ENCODE results near the gene PPP1R9B.

The PPP1R9B gene

GRCh38 chr17:50141026-50141744, 9.3 kb downstream of the PPP1R9B start:
- DNase-seq = no peak

GRCh38 chr17:50139950-50140885, 10.3 kb downstream of the PPP1R9B start:
- peak; percentile 65 for DNase-seq

GRCh38 chr17:50139185-50139783, 11.2 kb downstream of the PPP1R9B start:
- DNase-seq = no peak

- DNase-seq = no peak
These were observed 13.4 kb downstream of the PPP1R9B start for GRCh38 chr17:50137042-50137441.

GRCh38 chr17:50136096-50136687, 14.3 kb downstream of the PPP1R9B start:
- DNase-seq = no peak

- DNase-seq = no peak
These were observed 15.0 kb downstream of the PPP1R9B start for GRCh38 chr17:50135316-50136095.

- DNase-seq = no peak
These were observed 16.0 kb downstream of the PPP1R9B start for GRCh38 chr17:50134206-50135110.

- no peak for DNase-seq
These were observed 16.7 kb downstream of the PPP1R9B start for GRCh38 chr17:50133769-50134099.

- DNase-seq = no peak
These were observed 17.3 kb downstream of the PPP1R9B start for GRCh38 chr17:50133028-50133768.

- no peak for DNase-seq
These were observed 18.2 kb downstream of the PPP1R9B start for GRCh38 chr17:50132104-50132794.

- DNase-seq = no peak
These were observed 19.7 kb downstream of the PPP1R9B start for GRCh38 chr17:50130559-50131305.

- DNase-seq = peak; percentile 28
These were observed 20.5 kb downstream of the PPP1R9B start, which contains the start of gene SAMD14 for GRCh38 chr17:50129728-50130558. Gene SAMD14 (minus strand): TSS chr17:50130160. CDS start chr17:50124959, 5,201 bp downstream.

- DNase-seq = no peak
These were observed 21.1 kb downstream of the PPP1R9B start for GRCh38 chr17:50129353-50129727.

GRCh38 chr17:50128441-50129352, 21.8 kb downstream of the PPP1R9B start:
- DNase-seq = no peak

GRCh38 chr17:50127697-50128361, 22.6 kb downstream of the PPP1R9B start:
- peak; percentile 64 for DNase-seq

- no peak for DNase-seq
These were observed 25.0 kb downstream of the PPP1R9B start for GRCh38 chr17:50125420-50125997.

All from GDM1 (cell line).